Keratinocyte (primary cell): ENCODE measurements around the gene RAB40A. TPM values are rescaled to one million over a fixed set of nuclear protein-coding genes. Genes with fewer than 3 reads are reported as not detected.

Experiments
- DNase-seq: peaks from one replicate; pipeline ENCODE4 v3.0.0-alpha.2; 2011; ENCODE audit warnings: low read depth, missing footprints, low spot score
- FAIRE-seq: peaks from 2 replicates; lab custom pipeline; 2011; peaks lifted over from hg19 to GRCh38; lab: Jason Lieb, UNC
- H2AFZ ChIP-seq: 2 replicates; pipeline ENCODE4 v1.6.0; 2012; ENCODE audit warnings: low read length, control low read depth, inconsistent platforms; ENCODE audit not compliant: control insufficient read depth
- H3K27ac ChIP-seq: 2 replicates; pipeline ENCODE4 v1.5.1; 2011; ENCODE audit warnings: low read length; ENCODE audit not compliant: control insufficient read depth, insufficient read depth
- H3K27me3 ChIP-seq: 3 replicates; pipeline ENCODE4 v1.6.0; 2011; ENCODE audit warnings: low read length; ENCODE audit not compliant: control insufficient read depth, insufficient read depth; ENCODE audit errors: extremely low read depth
- H3K36me3 ChIP-seq, 2 experiments: 2 replicates in 1 of 2; 3 replicates in 1 of 2; pipeline ENCODE4 v1.5.1; 2011; ENCODE audit warnings: low read length in 2 of 2, mild to moderate bottlenecking in 1 of 2; ENCODE audit not compliant: control insufficient read depth in 2 of 2, insufficient read depth in 2 of 2; ENCODE audit errors: extremely low read depth in 1 of 2
- H3K4me1 ChIP-seq: 3 replicates; pipeline ENCODE4 v1.5.1; 2011; ENCODE audit warnings: low read length; ENCODE audit not compliant: control insufficient read depth, insufficient read depth; ENCODE audit errors: extremely low read depth
- H3K4me2 ChIP-seq: 3 replicates; pipeline ENCODE4 v1.6.0; 2011; ENCODE audit warnings: low read depth, low read length; ENCODE audit not compliant: control insufficient read depth, insufficient read depth; ENCODE audit errors: extremely low read depth
- H3K4me3 ChIP-seq, 3 experiments: fragments of 200-600 bp in 1 of 3; sonication (generic) in 1 of 3; 2 replicates in 2 of 3; 3 replicates in 1 of 3; pipeline ENCODE4 v1.5.1; 2011 to 2016; ENCODE audit warnings: low read length in 3 of 3, mild to moderate bottlenecking in 3 of 3, control low read depth in 2 of 3, inconsistent platforms in 1 of 3, low read depth in 1 of 3, mixed read lengths in 1 of 3, mixed run types in 1 of 3, moderate library complexity in 1 of 3; ENCODE audit not compliant: control insufficient read depth in 2 of 3, insufficient read depth in 2 of 3; ENCODE audit errors: extremely low read depth in 1 of 3
- H3K79me2 ChIP-seq: 2 replicates; pipeline ENCODE4 v1.6.0; 2012; ENCODE audit warnings: low read length; ENCODE audit not compliant: control insufficient read depth, insufficient read depth
- H3K9ac ChIP-seq: 3 replicates; pipeline ENCODE4 v1.6.0; 2011; ENCODE audit warnings: low read length; ENCODE audit not compliant: control insufficient read depth, insufficient read depth; ENCODE audit errors: extremely low read depth
- H3K9me1 ChIP-seq: 3 replicates; pipeline ENCODE4 v1.6.0; 2011; ENCODE audit warnings: low read length; ENCODE audit not compliant: control insufficient read depth, insufficient read depth; ENCODE audit errors: extremely low read depth
- H3K9me3 ChIP-seq: 2 replicates; pipeline ENCODE4 v1.5.1; 2012; ENCODE audit warnings: low read depth, low read length; ENCODE audit not compliant: control insufficient read depth
- H4K20me1 ChIP-seq: 3 replicates; pipeline ENCODE4 v1.6.0; 2011; ENCODE audit warnings: low read length; ENCODE audit not compliant: control insufficient read depth, insufficient read depth; ENCODE audit errors: extremely low read depth
- CTCF ChIP-seq, 3 experiments: IDR thresholded peaks in 1 of 3; conservative IDR thresholded peaks in 1 of 3; optimal IDR thresholded peaks in 1 of 3; 2 replicates in 2 of 3; 3 replicates in 1 of 3; pipeline versions ENCODE3 to v1.5.1; 2011; ENCODE audit warnings: low read length in 3 of 3, mild to moderate bottlenecking in 3 of 3, moderate library complexity in 2 of 3, control low read depth in 1 of 3, inconsistent platforms in 1 of 3; ENCODE audit not compliant: insufficient read depth in 2 of 3; ENCODE audit errors: extremely low read depth in 1 of 3
- EZH2 ChIP-seq: IDR thresholded peaks from one replicate; pipeline ENCODE4 v1.6.1; 2012; ENCODE audit warnings: inconsistent platforms, mild to moderate bottlenecking, low read length, moderate library complexity
- dilution Hi-C: fragments of 300-500 bp; cut with MboI; formaldehyde crosslinking; loops from one replicate; pipeline ENCODE4 v1.7.0; 2020; ENCODE audit warnings: low sequenced_read_pairs; ENCODE audit not compliant: extremely low pct_ligation_motif_present
- polyA plus RNA-seq, 5 experiments: library from polyadenylated mRNA; depleted of rRNA in 3 of 5; stranded (reverse) in 3 of 5; stranded (forward) in 1 of 5; unstranded in 1 of 5; fragments of >200 nt; gene quantifications; 1 replicate in 1 of 5; 2 replicates in 3 of 5; 3 replicates in 1 of 5; pipeline versions ENCODE4 v1.2.1 to v1.2.3, GENCODE V29; 2011 to 2012; ENCODE audit warnings: missing spikeins in 2 of 5, low read depth in 1 of 5, low replicate concordance in 1 of 5

RAB40A gene
- polyA plus RNA-seq, 1 donor (not counting 4 experiments of a cell fraction or from before 2014, with no cell fraction given) = 0.33 TPM

GRCh38 chrX:103554687-103555424 is 35.6 kb upstream of the RAB40A start:
- no peak for FAIRE-seq
- Histone ChIP-seq H3K4me1 (no peaks in the 10 kb centered on the region), H3K9me3 (no peaks in the 10 kb centered on the region), H3K4me3 (no peak overlapping the region), H3K27ac (no peak overlapping the region), H3K36me3 (no peaks in the 10 kb centered on the region), H4K20me1 (no peaks in the 10 kb centered on the region), H3K27me3 (no peaks in the 10 kb centered on the region), H3K9ac (no peak overlapping the region), H3K9me1 (no peaks in the 10 kb centered on the region), H2AFZ (peak overlapping the region; percentile 36), H3K4me2 (no peak overlapping the region), H3K79me2 (no peaks in the 10 kb centered on the region)
- TF ChIP-seq EZH2 (no peak), CTCF (optimal IDR thresholded peaks at IDR 0.05 in 1 of 3, IDR thresholded peaks at IDR 0.05 in 1 of 3, conservative IDR thresholded peaks at IDR 0.05 in 1 of 3; ENCODE audit: extremely low read depth in 1 of 3, insufficient read depth in 2 of 3, low read length in 3 of 3) (no peak)
- dilution Hi-C loops = no loop called here
- no peak for DNase-seq

- DNase-seq (no peak), FAIRE-seq (no peak)
- Histone ChIP-seq H3K27ac (no peak overlapping the region), H3K4me2 (no peak overlapping the region), H3K4me3 (no peak overlapping the region), H2AFZ (no peak overlapping the region), H3K9me3 (no peaks in the 10 kb centered on the region), H3K9ac (no peak overlapping the region), H3K36me3 (no peaks in the 10 kb centered on the region), H3K9me1 (no peaks in the 10 kb centered on the region), H4K20me1 (no peaks in the 10 kb centered on the region), H3K27me3 (no peaks in the 10 kb centered on the region), H3K4me1 (no peaks in the 10 kb centered on the region), H3K79me2 (no peaks in the 10 kb centered on the region)
- dilution Hi-C loops = no loop called here
- TF ChIP-seq EZH2 = no peak
- TF ChIP-seq CTCF (optimal IDR thresholded peaks at IDR 0.05 in 1 of 3, IDR thresholded peaks at IDR 0.05 in 1 of 3, conservative IDR thresholded peaks at IDR 0.05 in 1 of 3; ENCODE audit: extremely low read depth in 1 of 3, insufficient read depth in 2 of 3, low read length in 3 of 3) = no peak
Measured at GRCh38 chrX:103552236-103552635, 32.9 kb upstream of the RAB40A start.
